Panc1 (cell line): ENCODE measurements around the gene MAPK8. TPM values are rescaled to one million over a fixed set of nuclear protein-coding genes. Genes with fewer than 3 reads are reported as not detected.

Experiments used
- ATAC-seq: fragments of 200-7000 bp; cut with Tn5 transposase; 2 replicates; pipeline ENCODE4 v1.9.1; 2020; ENCODE audit warnings: mild to moderate bottlenecking, moderate library complexity
- BruUV-seq: library from RNA; stranded (reverse); fragments of 400-500 nt; replicated peaks from 2 replicates; lab custom pipeline; 2021; lab: Mats Ljungman, UMichigan
- CTCF ChIA-PET: fragments of 300-600 bp; sonication (Branson Sonifier 250); formaldehyde crosslinking; loops from one replicate; lab custom pipeline; 2022; ENCODE audit warnings: antibody characterized with exemption; lab: Charles Lee
- POLR2A ChIA-PET: fragments of 300-600 bp; sonication (Branson Sonifier 250); formaldehyde crosslinking; loops from one replicate; lab custom pipeline; 2022; ENCODE audit warnings: antibody characterized with exemption; lab: Charles Lee
- DNase-seq: peaks from one replicate; pipeline ENCODE4 v3.0.0-alpha.2; 2010; ENCODE audit warnings: low read depth, low spot score
- H3K27ac ChIP-seq: 2 replicates; pipeline ENCODE4 v1.5.1; 2011; ENCODE audit warnings: mild to moderate bottlenecking, low read length, inconsistent platforms
- H3K27me3 ChIP-seq: fragments of 200-500 bp; sonication (Bioruptor generic); 2 replicates; pipeline ENCODE4 v1.6.0; 2014; ENCODE audit warnings: low read length, inconsistent platforms; ENCODE audit not compliant: control insufficient read depth, insufficient read depth
- H3K36me3 ChIP-seq: fragments of 200-500 bp; sonication (Bioruptor generic); 2 replicates; pipeline ENCODE4 v1.5.1; 2014; ENCODE audit warnings: inconsistent platforms, mild to moderate bottlenecking, low read length, moderate library complexity; ENCODE audit not compliant: control insufficient read depth, insufficient read depth
- H3K4me1 ChIP-seq: 2 replicates; pipeline ENCODE4 v1.5.1; 2011; ENCODE audit warnings: inconsistent platforms, mild to moderate bottlenecking, low read length, moderate library complexity; ENCODE audit not compliant: control insufficient read depth, insufficient read depth
- H3K4me3 ChIP-seq, 2 experiments: 2 replicates each; pipeline ENCODE4 v1.5.1; 2011 to 2012; ENCODE audit warnings: low read depth in 2 of 2, low read length in 2 of 2, mild to moderate bottlenecking in 2 of 2, inconsistent platforms in 1 of 2, moderate library complexity in 1 of 2
- H3K9me3 ChIP-seq: fragments of 200-500 bp; sonication (Bioruptor generic); 2 replicates; pipeline ENCODE4 v1.5.1; 2014; ENCODE audit warnings: low read depth, mild to moderate bottlenecking, inconsistent platforms, low read length, moderate library complexity; ENCODE audit not compliant: control insufficient read depth, insufficient read depth
- POLR2AphosphoS5 ChIP-seq: IDR thresholded peaks from 2 replicates; pipeline ENCODE4 v1.6.1; 2012; ENCODE audit warnings: mild to moderate bottlenecking, low read depth, low read length, moderate library complexity
- SIN3A ChIP-seq: IDR thresholded peaks from 2 replicates; pipeline ENCODE4 v1.6.1; 2012; ENCODE audit warnings: low read depth, mild to moderate bottlenecking, low read length, moderate library complexity, borderline replicate concordance; ENCODE audit not compliant: insufficient read depth
- TCF7L2 ChIP-seq: IDR thresholded peaks from 2 replicates; pipeline ENCODE4 v1.6.1; 2011; ENCODE audit warnings: mild to moderate bottlenecking, low read depth, low read length, inconsistent platforms
- in situ Hi-C: cut with HindIII; loops from 2 replicates; pipeline ENCODE4 v1.10.0; 2016; ENCODE audit warnings: low sequenced_read_pairs, low pct_unique_long_range_greater_than_20kb
- intact Hi-C: fragments of 100-400 bp; cut with micrococcal nuclease; formaldehyde crosslinking; loops from one replicate; pipeline ENCODE4 v1.10.0; 2022; ENCODE audit not compliant: unreplicated experiment
- total RNA-seq: library from RNA; stranded (reverse); gene quantifications from one replicate; pipeline ENCODE4 v1.2.1, GENCODE V29; 2021; ENCODE audit not compliant: unreplicated experiment
- TF ChIP-seq, protein P1 (sequence below): fragments of 450-650 bp; IDR thresholded peaks from 2 replicates; pipeline ENCODE4 v1.5.1; 2017; ENCODE audit warnings: mild to moderate bottlenecking
- TF ChIP-seq, protein P2 (sequence below), 2 experiments: IDR thresholded peaks; 2 replicates each; pipeline ENCODE4 v1.6.1; 2011 to 2012; ENCODE audit warnings: low read depth in 2 of 2, control low read depth in 1 of 2, low read length in 1 of 2, mild to moderate bottlenecking in 1 of 2, moderate library complexity in 1 of 2; ENCODE audit not compliant: insufficient read depth in 1 of 2

MAPK8 gene
- total RNA-seq, 1 experiment from 2014 or later: 66.6 TPM

DNA sequence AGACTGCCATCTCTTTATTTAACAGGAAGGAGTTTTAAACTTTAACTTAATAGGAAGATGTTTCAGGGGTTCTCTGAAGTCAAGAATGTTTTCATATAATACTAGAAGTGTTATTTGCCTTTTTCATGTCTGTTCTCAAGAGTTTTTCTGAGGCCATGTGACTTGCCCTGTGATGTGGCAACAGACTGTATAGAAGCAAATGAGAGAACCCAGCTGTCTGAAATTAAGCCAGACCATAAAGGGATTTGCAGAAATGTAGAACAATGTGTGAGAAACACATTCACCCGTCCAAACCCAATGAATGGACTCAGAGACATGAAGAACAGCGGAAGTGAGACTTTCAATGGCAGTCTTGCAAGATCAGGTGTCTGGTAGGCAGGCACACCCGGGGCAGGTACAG, 23.8 kb downstream of the MAPK8 start:
- H3K27ac ChIP-seq: no peak overlapping the region
- no peaks in the 10 kb centered on the region for H3K27me3 ChIP-seq
- no peaks in the 10 kb centered on the region for H3K36me3 ChIP-seq
- DNase-seq: no peak
- intact Hi-C loops: no loop called here
- H3K4me1 ChIP-seq: no peaks in the 10 kb centered on the region
- no TSS peak for BruUV-seq
- POLR2A ChIA-PET: interaction anchor here (0.6 kb wide), 1 partner anchor 71 kb away, joined by 4 read pairs; no protein-coding TSS in a partner anchor
- no peak for ATAC-seq
- no peaks in the 10 kb centered on the region for H3K9me3 ChIP-seq
- no peak overlapping the region for H3K4me3 ChIP-seq
- in situ Hi-C loops: no loop called here
- CTCF ChIA-PET: no interaction called here
- TF ChIP-seq, protein P1, sequence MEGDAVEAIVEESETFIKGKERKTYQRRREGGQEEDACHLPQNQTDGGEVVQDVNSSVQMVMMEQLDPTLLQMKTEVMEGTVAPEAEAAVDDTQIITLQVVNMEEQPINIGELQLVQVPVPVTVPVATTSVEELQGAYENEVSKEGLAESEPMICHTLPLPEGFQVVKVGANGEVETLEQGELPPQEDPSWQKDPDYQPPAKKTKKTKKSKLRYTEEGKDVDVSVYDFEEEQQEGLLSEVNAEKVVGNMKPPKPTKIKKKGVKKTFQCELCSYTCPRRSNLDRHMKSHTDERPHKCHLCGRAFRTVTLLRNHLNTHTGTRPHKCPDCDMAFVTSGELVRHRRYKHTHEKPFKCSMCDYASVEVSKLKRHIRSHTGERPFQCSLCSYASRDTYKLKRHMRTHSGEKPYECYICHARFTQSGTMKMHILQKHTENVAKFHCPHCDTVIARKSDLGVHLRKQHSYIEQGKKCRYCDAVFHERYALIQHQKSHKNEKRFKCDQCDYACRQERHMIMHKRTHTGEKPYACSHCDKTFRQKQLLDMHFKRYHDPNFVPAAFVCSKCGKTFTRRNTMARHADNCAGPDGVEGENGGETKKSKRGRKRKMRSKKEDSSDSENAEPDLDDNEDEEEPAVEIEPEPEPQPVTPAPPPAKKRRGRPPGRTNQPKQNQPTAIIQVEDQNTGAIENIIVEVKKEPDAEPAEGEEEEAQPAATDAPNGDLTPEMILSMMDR: no peak
- TF ChIP-seq TCF7L2 (no peak), POLR2AphosphoS5 (no peak)

DNA sequence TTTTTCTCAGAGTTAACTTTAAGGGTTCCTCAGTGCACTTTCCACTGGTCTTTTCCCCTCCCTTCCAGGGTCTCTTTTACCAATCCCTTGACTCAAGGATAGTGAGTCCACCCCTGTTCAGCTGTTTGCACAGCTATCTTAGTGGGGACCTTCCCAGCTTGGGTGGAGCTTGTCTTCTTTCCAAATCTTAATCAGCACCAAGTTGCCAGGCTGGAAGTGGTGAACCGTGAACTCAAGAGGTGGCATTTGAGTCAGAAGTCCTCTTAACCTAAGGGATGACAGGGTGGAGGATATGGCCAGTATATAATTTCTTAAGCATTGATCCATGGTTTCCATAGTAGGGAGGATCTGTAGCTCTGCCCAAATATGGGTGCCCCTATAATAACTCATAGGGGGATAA, 25.0 kb downstream of the MAPK8 start:
- no peak for ATAC-seq
- Histone ChIP-seq H3K36me3 (no peaks in the 10 kb centered on the region), H3K27ac (no peak overlapping the region), H3K9me3 (no peaks in the 10 kb centered on the region), H3K4me1 (no peaks in the 10 kb centered on the region), H3K4me3 (no peak overlapping the region), H3K27me3 (no peaks in the 10 kb centered on the region)
- intact Hi-C loops (no loop called here), in situ Hi-C loops (no loop called here)
- ChIA-PET CTCF (no interaction called here), POLR2A (no interaction called here)
- no peak for DNase-seq
- BruUV-seq: no TSS peak
- TF ChIP-seq TCF7L2: no peak
- TF ChIP-seq POLR2AphosphoS5: no peak
- no peak for TF ChIP-seq SIN3A
- TF ChIP-seq, protein P2, sequence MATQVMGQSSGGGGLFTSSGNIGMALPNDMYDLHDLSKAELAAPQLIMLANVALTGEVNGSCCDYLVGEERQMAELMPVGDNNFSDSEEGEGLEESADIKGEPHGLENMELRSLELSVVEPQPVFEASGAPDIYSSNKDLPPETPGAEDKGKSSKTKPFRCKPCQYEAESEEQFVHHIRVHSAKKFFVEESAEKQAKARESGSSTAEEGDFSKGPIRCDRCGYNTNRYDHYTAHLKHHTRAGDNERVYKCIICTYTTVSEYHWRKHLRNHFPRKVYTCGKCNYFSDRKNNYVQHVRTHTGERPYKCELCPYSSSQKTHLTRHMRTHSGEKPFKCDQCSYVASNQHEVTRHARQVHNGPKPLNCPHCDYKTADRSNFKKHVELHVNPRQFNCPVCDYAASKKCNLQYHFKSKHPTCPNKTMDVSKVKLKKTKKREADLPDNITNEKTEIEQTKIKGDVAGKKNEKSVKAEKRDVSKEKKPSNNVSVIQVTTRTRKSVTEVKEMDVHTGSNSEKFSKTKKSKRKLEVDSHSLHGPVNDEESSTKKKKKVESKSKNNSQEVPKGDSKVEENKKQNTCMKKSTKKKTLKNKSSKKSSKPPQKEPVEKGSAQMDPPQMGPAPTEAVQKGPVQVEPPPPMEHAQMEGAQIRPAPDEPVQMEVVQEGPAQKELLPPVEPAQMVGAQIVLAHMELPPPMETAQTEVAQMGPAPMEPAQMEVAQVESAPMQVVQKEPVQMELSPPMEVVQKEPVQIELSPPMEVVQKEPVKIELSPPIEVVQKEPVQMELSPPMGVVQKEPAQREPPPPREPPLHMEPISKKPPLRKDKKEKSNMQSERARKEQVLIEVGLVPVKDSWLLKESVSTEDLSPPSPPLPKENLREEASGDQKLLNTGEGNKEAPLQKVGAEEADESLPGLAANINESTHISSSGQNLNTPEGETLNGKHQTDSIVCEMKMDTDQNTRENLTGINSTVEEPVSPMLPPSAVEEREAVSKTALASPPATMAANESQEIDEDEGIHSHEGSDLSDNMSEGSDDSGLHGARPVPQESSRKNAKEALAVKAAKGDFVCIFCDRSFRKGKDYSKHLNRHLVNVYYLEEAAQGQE (IDR thresholded peaks at IDR 0.05; ENCODE audit: insufficient read depth in 1 of 2, low read depth in 2 of 2, low read length in 1 of 2): no peak
- TF ChIP-seq, protein P1: no peak
